MCF 10A (cell line): Measurements from ENCODE around the gene MRPL47. TPM values are rescaled to one million over a fixed set of nuclear protein-coding genes. Genes with fewer than 3 reads are reported as not detected.

ENCODE experiments used
- BruUV-seq: library from RNA; stranded (reverse); fragments of 400-500 nt; replicated peaks from 2 replicates; lab custom pipeline; 2021; lab: Mats Ljungman, UMichigan
- CTCF ChIA-PET: fragments of 300-600 bp; sonication (Branson Sonifier 250); formaldehyde crosslinking; extraction: SDS; loops from one replicate; lab custom pipeline; 2021; ENCODE audit warnings: antibody characterized with exemption, inconsistent platforms; lab: Yijun Ruan, JAX
- POLR2A ChIA-PET: fragments of 300-600, 350-650 bp; sonication (Branson Sonifier 250); formaldehyde crosslinking; extraction: SDS; loops from one replicate; lab custom pipeline; 2020; ENCODE audit warnings: antibody characterized with exemption, inconsistent platforms; lab: Yijun Ruan, JAX
- DNase-seq: peaks from one replicate; pipeline ENCODE4 v3.0.0-alpha.2; 2018; ENCODE audit not compliant: unreplicated experiment
- H3K27ac Mint-ChIP-seq: one replicate; pipeline ENCODE4 v1.8.0; 2022; ENCODE audit warnings: mild to moderate bottlenecking, low read depth, mixed read lengths; ENCODE audit not compliant: unreplicated experiment
- H3K27me3 Mint-ChIP-seq: one replicate; pipeline ENCODE4 v1.8.0; 2022; ENCODE audit warnings: mixed read lengths; ENCODE audit not compliant: insufficient read depth, unreplicated experiment
- H3K36me3 Mint-ChIP-seq: one replicate; pipeline ENCODE4 v1.8.0; 2022; ENCODE audit warnings: mild to moderate bottlenecking, moderate library complexity, mixed read lengths; ENCODE audit not compliant: insufficient read depth, unreplicated experiment
- H3K4me1 Mint-ChIP-seq: one replicate; pipeline ENCODE4 v1.8.0; 2022; ENCODE audit warnings: mixed read lengths; ENCODE audit not compliant: insufficient read depth, unreplicated experiment
- H3K4me3 Mint-ChIP-seq: one replicate; pipeline ENCODE4 v1.8.0; 2022; ENCODE audit warnings: mild to moderate bottlenecking, moderate library complexity, mixed read lengths; ENCODE audit not compliant: unreplicated experiment
- H3K9me3 Mint-ChIP-seq: one replicate; pipeline ENCODE4 v1.8.0; 2022; ENCODE audit warnings: mixed read lengths; ENCODE audit not compliant: unreplicated experiment
- intact Hi-C: fragments of 100-400 bp; cut with micrococcal nuclease; formaldehyde crosslinking; loops from 2 replicates; pipeline ENCODE4 v1.14.1; 2022
- total RNA-seq: library from RNA; stranded (reverse); gene quantifications from 2 replicates; pipeline ENCODE4 v1.2.3, GENCODE V29; 2022
- TF ChIP-seq, protein P1 (sequence below): fragments of 200-600 bp; IDR thresholded peaks from one replicate; pipeline ENCODE4 v1.8.0; 2022; ENCODE audit warnings: antibody characterized with exemption, mild to moderate bottlenecking; ENCODE audit not compliant: unreplicated experiment

The MRPL47 gene
- total RNA-seq, 1 experiment from 2014 or later: 63.4 TPM

DNA sequence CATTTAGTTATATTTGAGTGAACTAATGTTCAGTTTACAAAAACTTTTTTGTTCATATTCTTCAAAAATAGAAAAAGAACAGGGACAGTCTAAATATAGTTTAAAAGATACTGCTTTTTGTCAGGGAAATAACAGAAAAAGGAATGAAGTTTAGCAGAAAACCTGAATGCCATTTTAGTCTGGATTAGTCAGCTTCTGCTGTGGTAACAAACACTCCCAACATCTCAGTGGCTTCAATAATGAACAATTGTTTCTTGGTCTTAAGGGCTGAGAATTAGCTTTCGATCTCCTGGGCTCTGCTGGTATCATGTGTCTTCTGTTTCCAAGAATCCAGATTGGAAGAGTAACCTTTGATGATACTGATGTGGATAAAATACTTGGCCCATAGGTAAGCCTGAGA lies 36.0 kb upstream of the MRPL47 start:
- Mint-ChIP-seq H3K36me3 (no peaks in the 10 kb centered on the region), H3K27me3 (no peaks in the 10 kb centered on the region), H3K4me1 (no peaks in the 10 kb centered on the region), H3K9me3 (no peaks in the 10 kb centered on the region), H3K4me3 (no peak overlapping the region), H3K27ac (no peak overlapping the region)
- no TSS peak for BruUV-seq
- intact Hi-C loops: no loop called here
- ChIA-PET POLR2A (no interaction called here), CTCF (interaction anchor here (1.1 to 1.4 kb wide), 2 partner anchors 9 to 13 kb away, joined by 3 to 5 read pairs; partner anchors contain the start of gene USP13)
- DNase-seq: no peak
- TF ChIP-seq, protein P1, sequence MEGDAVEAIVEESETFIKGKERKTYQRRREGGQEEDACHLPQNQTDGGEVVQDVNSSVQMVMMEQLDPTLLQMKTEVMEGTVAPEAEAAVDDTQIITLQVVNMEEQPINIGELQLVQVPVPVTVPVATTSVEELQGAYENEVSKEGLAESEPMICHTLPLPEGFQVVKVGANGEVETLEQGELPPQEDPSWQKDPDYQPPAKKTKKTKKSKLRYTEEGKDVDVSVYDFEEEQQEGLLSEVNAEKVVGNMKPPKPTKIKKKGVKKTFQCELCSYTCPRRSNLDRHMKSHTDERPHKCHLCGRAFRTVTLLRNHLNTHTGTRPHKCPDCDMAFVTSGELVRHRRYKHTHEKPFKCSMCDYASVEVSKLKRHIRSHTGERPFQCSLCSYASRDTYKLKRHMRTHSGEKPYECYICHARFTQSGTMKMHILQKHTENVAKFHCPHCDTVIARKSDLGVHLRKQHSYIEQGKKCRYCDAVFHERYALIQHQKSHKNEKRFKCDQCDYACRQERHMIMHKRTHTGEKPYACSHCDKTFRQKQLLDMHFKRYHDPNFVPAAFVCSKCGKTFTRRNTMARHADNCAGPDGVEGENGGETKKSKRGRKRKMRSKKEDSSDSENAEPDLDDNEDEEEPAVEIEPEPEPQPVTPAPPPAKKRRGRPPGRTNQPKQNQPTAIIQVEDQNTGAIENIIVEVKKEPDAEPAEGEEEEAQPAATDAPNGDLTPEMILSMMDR: no peak

DNA sequence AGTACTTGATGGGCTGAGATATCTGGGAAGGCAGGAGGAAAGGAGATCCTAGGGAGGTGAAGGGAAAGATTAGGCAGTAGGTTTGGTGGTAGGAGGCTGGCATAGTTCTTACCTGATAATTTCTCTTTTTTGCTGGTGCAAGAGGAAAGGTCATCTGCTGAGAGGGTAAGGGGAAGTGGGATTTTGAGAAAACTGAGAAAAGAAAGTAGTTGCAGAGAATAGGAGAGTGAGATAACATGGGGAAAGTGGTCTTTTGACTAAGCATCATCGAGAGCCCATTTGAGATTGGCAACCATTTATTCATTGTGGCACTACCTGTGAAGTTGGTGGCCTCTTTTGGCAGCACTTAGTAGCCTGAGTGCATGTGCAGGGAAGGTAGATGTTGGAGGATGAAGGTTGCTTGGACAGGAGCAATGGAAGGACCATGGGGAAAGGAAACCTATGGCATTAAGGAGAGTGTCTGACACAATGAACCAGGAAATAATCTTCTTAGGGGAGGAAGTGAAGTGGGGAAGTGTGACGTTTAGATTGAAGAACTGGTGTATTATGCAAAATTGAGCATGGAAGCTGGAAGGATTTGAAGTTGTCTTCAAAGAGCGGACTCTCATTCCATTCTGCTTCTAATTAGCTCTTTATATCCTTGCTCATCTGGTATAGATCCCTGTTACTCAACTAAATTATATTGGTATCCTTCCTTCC lies 26.5 kb upstream of the MRPL47 start:
- BruUV-seq: no TSS peak
- intact Hi-C loops: no loop called here
- H3K4me1 Mint-ChIP-seq: no peaks in the 10 kb centered on the region
- no peak for DNase-seq
- TF ChIP-seq, protein P1: no peak
- CTCF ChIA-PET: no interaction called here
- no peaks in the 10 kb centered on the region for H3K9me3 Mint-ChIP-seq
- no peak overlapping the region for H3K4me3 Mint-ChIP-seq
- H3K27ac Mint-ChIP-seq: no peak overlapping the region
- POLR2A ChIA-PET: no interaction called here
- H3K27me3 Mint-ChIP-seq: no peaks in the 10 kb centered on the region
- H3K36me3 Mint-ChIP-seq: peaks cover 5% of the 10 kb centered on the region

GRCh38 chr3:179624451-179624850 lies 20.0 kb upstream of the MRPL47 start:
- Mint-ChIP-seq H3K4me3 (no peak overlapping the region), H3K4me1 (no peaks in the 10 kb centered on the region), H3K9me3 (no peaks in the 10 kb centered on the region), H3K27ac (no peak overlapping the region), H3K27me3 (no peaks in the 10 kb centered on the region), H3K36me3 (peaks cover 68% of the 10 kb centered on the region)
- POLR2A ChIA-PET: no interaction called here
- no TSS peak for BruUV-seq
- CTCF ChIA-PET: no interaction called here
- TF ChIP-seq, protein P1: no peak
- DNase-seq: no peak
- intact Hi-C loops: no loop called here

- no TSS peak for BruUV-seq
These were observed 17.6 kb upstream of the MRPL47 start for GRCh38 chr3:179622023-179622422.

More at GRCh38 chr3:179622023-179622422, 17.6 kb upstream of the MRPL47 start:
- intact Hi-C loops: no loop called here
- TF ChIP-seq, protein P1: no peak
- DNase-seq: no peak
- no peaks in the 10 kb centered on the region for H3K9me3 Mint-ChIP-seq
- H3K36me3 Mint-ChIP-seq: peaks cover 87% of the 10 kb centered on the region
- no peak overlapping the region for H3K4me3 Mint-ChIP-seq
- H3K4me1 Mint-ChIP-seq: no peaks in the 10 kb centered on the region
- ChIA-PET CTCF (interaction anchor here (1.0 to 1.2 kb wide), 2 partner anchors 11 to 25 kb away, joined by 3 to 4 read pairs; no protein-coding TSS in a partner anchor), POLR2A (interaction anchor here (1.3 to 1.5 kb wide), 2 partner anchors 12 to 17 kb away, joined by 3 read pairs; partner anchors contain the start of genes MRPL47 and NDUFB5)
- no peak overlapping the region for H3K27ac Mint-ChIP-seq
- no peaks in the 10 kb centered on the region for H3K27me3 Mint-ChIP-seq
